Measurements from ENCODE around the gene DKK3. TPM values are rescaled to one million over a fixed set of nuclear protein-coding genes. Genes with fewer than 3 reads are reported as not detected.

Gene DKK3
- polyA plus RNA-seq, 1 donor from 2014 or later: 43.6 TPM

GRCh38 chr11:12016246-12016645 is 7.8 kb upstream of the DKK3 start:
- no peak overlapping the region for H2AFZ ChIP-seq (ENCODE audit: low read depth, low read length)
- H3K27ac ChIP-seq (ENCODE audit: low read length): no peak overlapping the region
- no peak overlapping the region for H3K9ac ChIP-seq (ENCODE audit: low read length)
- H3K79me2 ChIP-seq (replicated peaks; ENCODE audit: insufficient read depth, low read length): no peaks in the 10 kb centered on the region
- no peaks in the 10 kb centered on the region for H3K27me3 ChIP-seq (ENCODE audit: insufficient read depth, low read depth, low read length)
- no peaks in the 10 kb centered on the region for H3F3A ChIP-seq (ENCODE audit: insufficient read depth, low read length, poor library complexity, severe bottlenecking)
- no peaks in the 10 kb centered on the region for H4K20me1 ChIP-seq (ENCODE audit: insufficient read depth)
- no peak overlapping the region for H3K4me3 ChIP-seq (ENCODE audit: low read length)
- no peak for TF ChIP-seq MXI1 (conservative IDR thresholded peaks at IDR 0.05; ENCODE audit: poor library complexity, severe bottlenecking)
- TF ChIP-seq, protein P1, sequence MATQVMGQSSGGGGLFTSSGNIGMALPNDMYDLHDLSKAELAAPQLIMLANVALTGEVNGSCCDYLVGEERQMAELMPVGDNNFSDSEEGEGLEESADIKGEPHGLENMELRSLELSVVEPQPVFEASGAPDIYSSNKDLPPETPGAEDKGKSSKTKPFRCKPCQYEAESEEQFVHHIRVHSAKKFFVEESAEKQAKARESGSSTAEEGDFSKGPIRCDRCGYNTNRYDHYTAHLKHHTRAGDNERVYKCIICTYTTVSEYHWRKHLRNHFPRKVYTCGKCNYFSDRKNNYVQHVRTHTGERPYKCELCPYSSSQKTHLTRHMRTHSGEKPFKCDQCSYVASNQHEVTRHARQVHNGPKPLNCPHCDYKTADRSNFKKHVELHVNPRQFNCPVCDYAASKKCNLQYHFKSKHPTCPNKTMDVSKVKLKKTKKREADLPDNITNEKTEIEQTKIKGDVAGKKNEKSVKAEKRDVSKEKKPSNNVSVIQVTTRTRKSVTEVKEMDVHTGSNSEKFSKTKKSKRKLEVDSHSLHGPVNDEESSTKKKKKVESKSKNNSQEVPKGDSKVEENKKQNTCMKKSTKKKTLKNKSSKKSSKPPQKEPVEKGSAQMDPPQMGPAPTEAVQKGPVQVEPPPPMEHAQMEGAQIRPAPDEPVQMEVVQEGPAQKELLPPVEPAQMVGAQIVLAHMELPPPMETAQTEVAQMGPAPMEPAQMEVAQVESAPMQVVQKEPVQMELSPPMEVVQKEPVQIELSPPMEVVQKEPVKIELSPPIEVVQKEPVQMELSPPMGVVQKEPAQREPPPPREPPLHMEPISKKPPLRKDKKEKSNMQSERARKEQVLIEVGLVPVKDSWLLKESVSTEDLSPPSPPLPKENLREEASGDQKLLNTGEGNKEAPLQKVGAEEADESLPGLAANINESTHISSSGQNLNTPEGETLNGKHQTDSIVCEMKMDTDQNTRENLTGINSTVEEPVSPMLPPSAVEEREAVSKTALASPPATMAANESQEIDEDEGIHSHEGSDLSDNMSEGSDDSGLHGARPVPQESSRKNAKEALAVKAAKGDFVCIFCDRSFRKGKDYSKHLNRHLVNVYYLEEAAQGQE (IDR thresholded peaks at IDR 0.05; ENCODE audit: borderline replicate concordance): no peak
- no peak for TF ChIP-seq EZH2 (IDR thresholded peaks at IDR 0.05; ENCODE audit: borderline replicate concordance, insufficient read depth, low read length, poor library complexity, severe bottlenecking)
- H3K9me2 ChIP-seq (ENCODE audit: insufficient read depth, low read length): no peaks in the 10 kb centered on the region
- no peaks in the 10 kb centered on the region for H3K9me3 ChIP-seq (ENCODE audit: low read length)
- no peaks in the 10 kb centered on the region for H3K36me3 ChIP-seq (ENCODE audit: insufficient read depth, low read length)
- no peak overlapping the region for H3K4me2 ChIP-seq (ENCODE audit: low read length)

- TF ChIP-seq EZH2 (IDR thresholded peaks at IDR 0.05; ENCODE audit: borderline replicate concordance, insufficient read depth, low read length, poor library complexity, severe bottlenecking): no peak
- no peak for TF ChIP-seq POLR2AphosphoS5 (IDR thresholded peaks at IDR 0.05)
- no peak for TF ChIP-seq RAD21 (conservative IDR thresholded peaks at IDR 0.05)
- TF ChIP-seq SMC3 (conservative IDR thresholded peaks at IDR 0.05; ENCODE audit: poor library complexity): no peak
- TF ChIP-seq EP300 (conservative IDR thresholded peaks at IDR 0.05; ENCODE audit: poor library complexity, severe bottlenecking): no peak
- TF ChIP-seq MXI1 (conservative IDR thresholded peaks at IDR 0.05; ENCODE audit: poor library complexity, severe bottlenecking): no peak
- TF ChIP-seq, protein P2, sequence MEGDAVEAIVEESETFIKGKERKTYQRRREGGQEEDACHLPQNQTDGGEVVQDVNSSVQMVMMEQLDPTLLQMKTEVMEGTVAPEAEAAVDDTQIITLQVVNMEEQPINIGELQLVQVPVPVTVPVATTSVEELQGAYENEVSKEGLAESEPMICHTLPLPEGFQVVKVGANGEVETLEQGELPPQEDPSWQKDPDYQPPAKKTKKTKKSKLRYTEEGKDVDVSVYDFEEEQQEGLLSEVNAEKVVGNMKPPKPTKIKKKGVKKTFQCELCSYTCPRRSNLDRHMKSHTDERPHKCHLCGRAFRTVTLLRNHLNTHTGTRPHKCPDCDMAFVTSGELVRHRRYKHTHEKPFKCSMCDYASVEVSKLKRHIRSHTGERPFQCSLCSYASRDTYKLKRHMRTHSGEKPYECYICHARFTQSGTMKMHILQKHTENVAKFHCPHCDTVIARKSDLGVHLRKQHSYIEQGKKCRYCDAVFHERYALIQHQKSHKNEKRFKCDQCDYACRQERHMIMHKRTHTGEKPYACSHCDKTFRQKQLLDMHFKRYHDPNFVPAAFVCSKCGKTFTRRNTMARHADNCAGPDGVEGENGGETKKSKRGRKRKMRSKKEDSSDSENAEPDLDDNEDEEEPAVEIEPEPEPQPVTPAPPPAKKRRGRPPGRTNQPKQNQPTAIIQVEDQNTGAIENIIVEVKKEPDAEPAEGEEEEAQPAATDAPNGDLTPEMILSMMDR (IDR thresholded peaks at IDR 0.05; ENCODE audit: poor library complexity, severe bottlenecking): no peak
- TF ChIP-seq, protein P1 (IDR thresholded peaks at IDR 0.05; ENCODE audit: borderline replicate concordance): no peak
- TF ChIP-seq TAF1 (IDR thresholded peaks at IDR 0.05; ENCODE audit: low read depth): no peak
- Histone ChIP-seq H3K4me3 (ENCODE audit: low read length) (no peak overlapping the region), H3K9me2 (ENCODE audit: insufficient read depth, low read length) (no peaks in the 10 kb centered on the region), H3K4me2 (ENCODE audit: low read length) (no peak overlapping the region), H2AFZ (ENCODE audit: low read depth, low read length) (no peak overlapping the region), H3F3A (ENCODE audit: insufficient read depth, low read length, poor library complexity, severe bottlenecking) (no peaks in the 10 kb centered on the region), H4K20me1 (ENCODE audit: insufficient read depth) (no peaks in the 10 kb centered on the region), H3K27ac (ENCODE audit: low read length) (no peak overlapping the region), H3K9ac (ENCODE audit: low read length) (no peak overlapping the region), H3K27me3 (ENCODE audit: insufficient read depth, low read depth, low read length) (no peaks in the 10 kb centered on the region), H3K9me3 (ENCODE audit: low read length) (no peaks in the 10 kb centered on the region), H3K79me2 (replicated peaks; ENCODE audit: insufficient read depth, low read length) (no peaks in the 10 kb centered on the region), H3K36me3 (ENCODE audit: insufficient read depth, low read length) (no peaks in the 10 kb centered on the region)
Observed at GRCh38 chr11:12015486-12015885, 7.1 kb upstream of the DKK3 start.

Measured in neural cell (in vitro differentiated cells).